Measurements from ENCODE around the gene SYNE2.

SYNE2 gene

DNA sequence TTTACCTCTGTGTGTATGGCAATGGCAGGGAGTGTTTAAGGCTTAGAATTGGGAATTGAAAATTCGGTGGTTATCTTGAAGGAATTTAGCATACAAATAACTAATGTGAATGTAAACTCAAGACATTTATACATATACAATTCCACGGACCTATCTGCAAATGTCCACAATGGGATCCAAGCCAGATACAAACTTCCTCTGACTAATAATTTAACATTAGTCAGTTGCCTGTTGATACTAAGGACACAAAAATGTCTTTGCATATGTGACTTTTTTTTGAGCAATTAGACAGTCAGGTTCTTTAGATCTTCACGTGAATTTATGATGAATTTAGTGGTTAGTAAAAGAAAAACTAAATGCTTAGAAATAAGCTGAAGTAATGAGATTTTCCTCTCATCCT is 400.9 kb downstream of the SYNE2 start:
- no peak for DNase-seq
- in situ Hi-C loops (cut with MboI; ENCODE audit: low pct_unique_long_range_greater_than_20kb, low sequenced_read_pairs) = no loop called here

- in situ Hi-C loops (cut with MboI; ENCODE audit: low pct_unique_long_range_greater_than_20kb, low sequenced_read_pairs) = no loop called here
- DNase-seq = no peak
These were observed 403.0 kb downstream of the SYNE2 start for GRCh38 chr14:64255756-64256155.

GRCh38 chr14:64260418-64260817 is 407.6 kb downstream of the SYNE2 start:
- DNase-seq = no peak
- in situ Hi-C loops (cut with MboI; ENCODE audit: low pct_unique_long_range_greater_than_20kb, low sequenced_read_pairs) = no loop called here

DNA sequence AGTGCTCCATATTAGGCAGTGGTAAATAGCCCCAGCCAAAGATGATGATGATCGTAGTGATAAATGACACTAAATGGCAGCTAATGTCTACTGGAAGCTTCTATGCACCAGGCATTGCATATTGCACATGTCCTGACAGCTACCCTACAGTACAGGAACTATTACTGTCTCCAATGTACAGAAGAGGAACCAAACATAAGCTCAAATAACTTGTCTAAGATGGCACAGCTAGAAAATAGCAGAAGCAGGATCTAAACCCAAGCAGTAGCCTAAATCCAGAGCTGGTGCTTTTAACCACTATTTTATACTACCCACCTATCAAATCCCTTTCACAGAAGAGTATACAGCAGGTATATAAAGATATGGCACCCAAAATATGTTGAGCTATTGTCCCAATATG is 412.4 kb downstream of the SYNE2 start:
- in situ Hi-C loops (cut with MboI; ENCODE audit: low pct_unique_long_range_greater_than_20kb, low sequenced_read_pairs) = no loop called here
- peak; percentile 28 for DNase-seq

DNA sequence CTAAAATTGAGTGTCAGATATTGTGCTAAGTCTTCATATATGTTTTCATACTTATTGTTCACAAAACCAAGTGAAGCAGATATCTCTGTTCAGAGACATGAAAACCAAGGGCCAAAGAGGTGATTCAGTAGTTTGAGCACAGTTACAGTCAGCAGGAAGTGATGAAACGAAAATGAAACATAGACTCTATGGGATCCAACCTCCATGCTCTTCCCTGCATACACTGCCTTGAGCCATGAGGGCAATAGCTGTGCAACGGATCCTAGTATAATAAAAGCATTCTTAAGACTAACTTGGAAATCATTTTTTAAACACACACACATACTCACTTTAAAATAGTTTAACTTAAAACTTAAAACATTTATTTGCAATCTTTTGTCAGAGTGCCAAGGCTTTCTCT is 413.4 kb downstream of the SYNE2 start:
- in situ Hi-C loops (cut with MboI; ENCODE audit: low pct_unique_long_range_greater_than_20kb, low sequenced_read_pairs) = no loop called here
- no peak for DNase-seq

DNA sequence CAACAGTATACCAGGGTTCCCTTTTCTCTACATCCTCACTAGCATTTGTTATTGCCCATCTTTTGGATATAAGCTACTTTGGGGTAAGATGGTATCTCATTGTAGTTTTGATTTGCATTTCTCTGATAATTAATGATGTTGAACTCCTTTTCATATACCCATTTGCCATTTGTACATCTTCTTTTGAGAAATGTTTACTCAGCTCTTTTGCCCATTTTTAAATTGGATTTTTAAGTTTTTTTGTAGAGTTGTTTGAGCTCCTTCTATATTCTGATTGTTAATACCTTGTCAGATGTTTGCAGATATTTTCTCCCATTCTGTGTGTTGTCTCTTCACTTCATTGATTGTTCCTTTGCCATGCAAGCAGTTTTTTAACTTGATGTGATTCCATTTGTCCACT is 419.2 kb downstream of the SYNE2 start:
- DNase-seq = no peak
- in situ Hi-C loops (cut with MboI; ENCODE audit: low pct_unique_long_range_greater_than_20kb, low sequenced_read_pairs) = no loop called here
